Esophagus muscularis mucosa (tissue), 4 donors: ENCODE results near the gene PER2. TPM values are rescaled to one million over a fixed set of nuclear protein-coding genes. Genes with fewer than 3 reads are reported as not detected.

ENCODE experiments used
- DNase-seq: peaks from one replicate; pipeline ENCODE4 v3.0.0-alpha.2; 2017; ENCODE audit errors: extremely low spot score
- H3K27ac ChIP-seq, 4 donors: fragments of 200-600 bp; sonication (generic); replicated peaks in 1 of 4; 1 replicate in 3 of 4; 2 replicates in 1 of 4; pipeline ENCODE4 v1.5.1; 2016 to 2019; ENCODE audit warnings: mild to moderate bottlenecking in 1 of 4
- H3K27me3 ChIP-seq, 4 donors: fragments of 200-600 bp; sonication (generic); one replicate each; pipeline versions ENCODE4 v1.5.1 to v1.6.0; 2016 to 2019
- H3K36me3 ChIP-seq, 4 donors: fragments of 200-600 bp; sonication (generic); one replicate each; pipeline ENCODE4 v1.5.1; 2016 to 2019
- H3K4me1 ChIP-seq, 4 donors: fragments of 200-600 bp; sonication (generic); one replicate each; pipeline ENCODE4 v1.5.1; 2016 to 2019
- H3K4me3 ChIP-seq, 4 donors: fragments of 200-600 bp; sonication (generic); 1 replicate in 2 of 4; 2 replicates in 2 of 4; pipeline ENCODE4 v1.5.1; 2016 to 2019; ENCODE audit warnings: mild to moderate bottlenecking in 4 of 4, moderate library complexity in 1 of 4
- H3K9me3 ChIP-seq, 4 donors: fragments of 200-600 bp; sonication (generic); 1 replicate in 3 of 4; 2 replicates in 1 of 4; pipeline ENCODE4 v1.5.1; 2016 to 2019
- CTCF ChIP-seq, 3 experiments: fragments of 200-600 bp in 2 of 3; fragments of 450-650 bp in 1 of 3; sonication (generic) in 2 of 3; IDR thresholded peaks; one replicate each; pipeline ENCODE4 v1.5.1; 2017 to 2019; ENCODE audit warnings: antibody characterized with exemption in 3 of 3, mild to moderate bottlenecking in 2 of 3, moderate library complexity in 1 of 3
- EP300 ChIP-seq: sonication (generic); formaldehyde crosslinking; IDR thresholded peaks from one replicate; pipeline ENCODE4 v1.6.1; 2017; ENCODE audit warnings: antibody characterized with exemption
- POLR2A ChIP-seq: fragments of 450-650 bp; IDR thresholded peaks from one replicate; pipeline ENCODE4 v1.6.1; 2017; ENCODE audit warnings: antibody characterized with exemption, moderate library complexity, mild to moderate bottlenecking, low read depth
- POLR2AphosphoS5 ChIP-seq, 2 donors: sonication (generic); formaldehyde crosslinking; IDR thresholded peaks; one replicate each; pipeline ENCODE4 v1.6.1; 2017; ENCODE audit warnings: antibody characterized with exemption in 2 of 2
- WGBS: methylation state at CpG from one replicate; pipeline ENCODE4 v1.1.5; 2018; 5-methylcytosine and 5-hydroxymethylcytosine counted together
- intact Hi-C: fragments of 100-400 bp; cut with DNase I; formaldehyde crosslinking; loops from one replicate; pipeline ENCODE4 v1.15.1; 2023
- total RNA-seq, 4 donors: library from RNA; depleted of rRNA; stranded (reverse); fragments of >200 nt; gene quantifications; one replicate each; pipeline versions ENCODE4 v1.1.0 to v1.2.1, GENCODE V29; 2016

PER2 gene
- total RNA-seq, 4 donors from 2014 or later, result 9.1 to 13.1 (median 11.1) TPM

- WGBS, result 85% methylated on average over 11 of the region's 11 CpGs
Observed at GRCh38 chr2:238235331-238235732, 53.1 kb downstream of the PER2 start.

GRCh38 chr2:238233625-238234024, 54.8 kb downstream of the PER2 start:
- TF ChIP-seq CTCF (IDR thresholded peaks at IDR 0.05) (no peak), POLR2A (no peak), EP300 (no peak), POLR2AphosphoS5 (IDR thresholded peaks at IDR 0.05) (no peak)
- Histone ChIP-seq H3K36me3 (no peaks in the 10 kb centered on the region), H3K27ac (no peak overlapping the region), H3K9me3 (no peaks in the 10 kb centered on the region), H3K4me3 (no peak overlapping the region), H3K27me3 (peaks cover 0 to under 1% (median 0%) of the 10 kb centered on the region in 4 donors), H3K4me1 (peaks cover 0 to 36% (median 33%) of the 10 kb centered on the region in 4 donors)
- no peak for DNase-seq
- WGBS, result 89% methylated on average over 12 of the region's 12 CpGs
- intact Hi-C loops, result no loop called here

More at GRCh38 chr2:238235331-238235732, 53.1 kb downstream of the PER2 start:
- H3K27me3 ChIP-seq, result peaks cover 0 to 9% (median 0%) of the 10 kb centered on the region in 4 donors
- DNase-seq, result no peak
- H3K27ac ChIP-seq, result no peak overlapping the region
- peaks cover 7 to 37% (median 36%) of the 10 kb centered on the region in 4 donors for H3K4me1 ChIP-seq
- H3K9me3 ChIP-seq, result no peaks in the 10 kb centered on the region
- H3K36me3 ChIP-seq, result no peaks in the 10 kb centered on the region
- no peak overlapping the region for H3K4me3 ChIP-seq
- intact Hi-C loops, result no loop called here
- TF ChIP-seq POLR2A, result no peak
- no peak for TF ChIP-seq CTCF (IDR thresholded peaks at IDR 0.05)
- no peak for TF ChIP-seq EP300
- TF ChIP-seq POLR2AphosphoS5 (IDR thresholded peaks at IDR 0.05), result no peak

- Histone ChIP-seq H3K4me3 (peak overlapping the region; percentile 56 to 58 (median 56)), H3K27me3 (no peaks in the 10 kb centered on the region), H3K27ac (peak overlapping the region in 1 of 4 donors; percentile 54), H3K4me1 (peaks cover 0 to 43% (median 35%) of the 10 kb centered on the region in 4 donors), H3K9me3 (no peaks in the 10 kb centered on the region), H3K36me3 (peaks cover 0 to 3% (median 0%) of the 10 kb centered on the region in 4 donors)
- WGBS, result 61% methylated on average over 21 of the region's 21 CpGs
- intact Hi-C loops, result no loop called here
- DNase-seq, result no peak
- no peak for TF ChIP-seq CTCF (IDR thresholded peaks at IDR 0.05)
- no peak for TF ChIP-seq POLR2AphosphoS5 (IDR thresholded peaks at IDR 0.05)
- no peak for TF ChIP-seq EP300
- TF ChIP-seq POLR2A, result no peak
Observed at GRCh38 chr2:238231809-238232208, 56.6 kb downstream of the PER2 start.

- intact Hi-C loops, result no loop called here
- Histone ChIP-seq H3K36me3 (peaks cover 0 to 3% (median 0%) of the 10 kb centered on the region in 4 donors), H3K27me3 (no peaks in the 10 kb centered on the region), H3K9me3 (no peaks in the 10 kb centered on the region), H3K27ac (peak overlapping the region; percentile 22 to 65 (median 48)), H3K4me3 (peak overlapping the region; percentile 56 to 58 (median 56)), H3K4me1 (peaks cover 0 to 47% (median 40%) of the 10 kb centered on the region in 4 donors)
- 8% methylated on average over 45 of the region's 46 CpGs for WGBS
- no peak for TF ChIP-seq POLR2A
- no peak for TF ChIP-seq EP300
- peak in 2 of 3 experiments; percentile 25 to 28 for TF ChIP-seq CTCF (IDR thresholded peaks at IDR 0.05)
- TF ChIP-seq POLR2AphosphoS5 (IDR thresholded peaks at IDR 0.05), result peak; percentile 70 to 81
- peak; percentile 94 for DNase-seq
Observed at GRCh38 chr2:238231251-238231793, 57.1 kb downstream of the PER2 start.
